Erythroblast (primary cell): ENCODE data around the gene SYCP1.
"Not testable (repeated sequence)": the region's sequence is repeated elsewhere in the genome, so short reads cannot be mapped to it uniquely, and the experiment has no call there.

Experiments
- DNase-seq, 2 experiments: peaks; one replicate each; lab custom pipeline; 2025; lab: John Stamatoyannopoulos, UW
- GATA1 ChIP-seq: IDR thresholded peaks from 2 replicates; pipeline ENCODE4 v1.6.1; 2011; ENCODE audit warnings: low read depth, mild to moderate bottlenecking, control low read depth, low read length, moderate library complexity
- POLR2A ChIP-seq: IDR thresholded peaks from 2 replicates; pipeline ENCODE4 v1.6.1; 2011; ENCODE audit warnings: mild to moderate bottlenecking, low read length

Gene SYCP1, protein sequence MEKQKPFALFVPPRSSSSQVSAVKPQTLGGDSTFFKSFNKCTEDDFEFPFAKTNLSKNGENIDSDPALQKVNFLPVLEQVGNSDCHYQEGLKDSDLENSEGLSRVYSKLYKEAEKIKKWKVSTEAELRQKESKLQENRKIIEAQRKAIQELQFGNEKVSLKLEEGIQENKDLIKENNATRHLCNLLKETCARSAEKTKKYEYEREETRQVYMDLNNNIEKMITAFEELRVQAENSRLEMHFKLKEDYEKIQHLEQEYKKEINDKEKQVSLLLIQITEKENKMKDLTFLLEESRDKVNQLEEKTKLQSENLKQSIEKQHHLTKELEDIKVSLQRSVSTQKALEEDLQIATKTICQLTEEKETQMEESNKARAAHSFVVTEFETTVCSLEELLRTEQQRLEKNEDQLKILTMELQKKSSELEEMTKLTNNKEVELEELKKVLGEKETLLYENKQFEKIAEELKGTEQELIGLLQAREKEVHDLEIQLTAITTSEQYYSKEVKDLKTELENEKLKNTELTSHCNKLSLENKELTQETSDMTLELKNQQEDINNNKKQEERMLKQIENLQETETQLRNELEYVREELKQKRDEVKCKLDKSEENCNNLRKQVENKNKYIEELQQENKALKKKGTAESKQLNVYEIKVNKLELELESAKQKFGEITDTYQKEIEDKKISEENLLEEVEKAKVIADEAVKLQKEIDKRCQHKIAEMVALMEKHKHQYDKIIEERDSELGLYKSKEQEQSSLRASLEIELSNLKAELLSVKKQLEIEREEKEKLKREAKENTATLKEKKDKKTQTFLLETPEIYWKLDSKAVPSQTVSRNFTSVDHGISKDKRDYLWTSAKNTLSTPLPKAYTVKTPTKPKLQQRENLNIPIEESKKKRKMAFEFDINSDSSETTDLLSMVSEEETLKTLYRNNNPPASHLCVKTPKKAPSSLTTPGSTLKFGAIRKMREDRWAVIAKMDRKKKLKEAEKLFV

DNA sequence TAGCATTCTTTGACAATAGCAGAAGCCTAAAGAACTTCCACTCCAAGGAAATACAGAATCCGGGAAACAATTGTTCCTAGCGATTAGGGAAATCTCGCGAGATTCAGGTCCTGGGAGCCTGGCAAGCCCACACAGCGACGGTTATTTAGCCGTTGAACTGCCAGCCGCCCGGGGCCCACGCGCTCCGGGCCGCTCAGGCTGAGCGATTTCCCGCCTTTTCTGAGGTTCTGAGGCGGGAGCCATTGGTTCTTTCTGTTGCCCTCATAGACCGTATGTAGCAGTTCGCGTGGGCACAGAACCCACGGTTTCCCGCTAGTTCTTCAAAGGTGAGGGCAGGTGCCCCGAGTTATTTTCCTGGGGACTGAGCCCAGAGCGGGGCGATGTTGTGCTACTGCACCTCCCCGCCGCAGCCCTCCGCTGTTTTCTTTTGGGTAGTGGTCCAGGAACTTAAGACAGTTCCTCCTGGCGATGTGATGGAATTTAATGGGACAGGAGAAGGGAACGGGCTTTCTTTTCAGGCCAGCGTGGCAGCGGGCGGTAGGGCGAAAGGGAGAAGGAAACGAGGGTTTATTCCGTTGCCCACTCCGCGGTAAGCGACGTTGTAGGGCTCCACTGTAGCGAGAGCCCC is at the start of gene SYCP1:
TSS of gene SYCP1 (plus strand) at position 171 of the 628 bp plus-strand sequence. CDS start 602 bp downstream, outside the sequence.
- DNase-seq: peak; percentile 18 to 30
- no peak for TF ChIP-seq POLR2A
- no peak for TF ChIP-seq GATA1

DNA sequence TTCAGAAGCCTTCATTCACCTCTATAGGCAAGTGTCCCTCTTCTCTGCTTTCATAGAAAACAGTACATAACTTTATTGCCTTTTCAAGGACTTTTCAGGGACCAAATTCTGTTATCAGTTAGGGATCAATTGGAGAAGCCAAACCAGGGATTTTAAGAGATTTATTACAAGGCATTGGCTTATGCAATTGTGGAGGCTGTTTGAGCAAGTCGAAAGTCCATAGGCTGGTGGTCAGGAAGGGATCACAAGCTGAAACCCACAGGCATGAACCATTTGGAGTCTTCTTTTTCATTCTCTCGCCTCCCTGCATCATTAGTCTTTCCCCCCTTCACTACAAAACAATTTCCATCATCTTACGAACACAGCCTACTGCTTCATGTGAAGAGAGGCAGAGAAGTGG is 34.8 kb upstream of the SYCP1 start:
- DNase-seq: no peak
- no peak for TF ChIP-seq GATA1
- TF ChIP-seq POLR2A: no peak

DNA sequence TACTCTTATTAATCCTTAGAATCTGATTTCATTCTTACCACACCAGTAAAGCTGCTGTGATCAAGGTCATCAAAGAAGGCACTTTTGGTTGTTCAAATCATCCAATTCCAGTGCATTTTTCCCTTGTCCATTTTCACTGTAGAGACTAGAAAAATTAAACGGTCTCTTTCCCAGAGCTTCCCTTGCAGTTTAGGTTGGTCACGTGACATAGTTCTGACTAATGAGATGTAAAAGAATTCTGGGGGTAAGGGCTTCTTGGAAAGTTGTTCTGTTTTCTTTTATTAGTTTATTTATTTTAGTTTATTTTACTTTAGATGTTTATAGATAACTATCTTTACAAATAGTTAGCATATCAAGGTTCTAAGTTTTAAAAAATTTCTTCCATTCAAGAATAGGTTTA is 34.3 kb upstream of the SYCP1 start:
- DNase-seq: no peak
- TF ChIP-seq POLR2A: no peak
- TF ChIP-seq GATA1: no peak

DNA sequence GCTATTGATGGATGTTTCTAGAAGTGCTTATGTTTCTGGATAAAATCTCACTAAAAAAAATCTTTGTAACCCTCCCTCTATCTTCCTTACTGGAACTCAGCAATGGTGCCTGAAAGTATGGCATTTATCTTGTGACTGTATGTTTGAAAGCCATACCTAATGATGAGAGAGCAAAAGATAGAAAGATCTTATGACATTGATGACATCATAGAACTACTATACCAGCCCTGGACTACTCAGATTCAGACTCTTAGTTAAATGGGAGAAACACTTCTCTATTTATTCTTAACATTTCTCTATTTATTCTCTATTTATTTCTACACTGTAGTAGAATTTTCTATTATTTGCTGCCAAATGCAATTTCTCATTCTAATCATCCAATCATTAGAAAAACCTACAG is 32.7 kb upstream of the SYCP1 start:
- DNase-seq: no peak

DNA sequence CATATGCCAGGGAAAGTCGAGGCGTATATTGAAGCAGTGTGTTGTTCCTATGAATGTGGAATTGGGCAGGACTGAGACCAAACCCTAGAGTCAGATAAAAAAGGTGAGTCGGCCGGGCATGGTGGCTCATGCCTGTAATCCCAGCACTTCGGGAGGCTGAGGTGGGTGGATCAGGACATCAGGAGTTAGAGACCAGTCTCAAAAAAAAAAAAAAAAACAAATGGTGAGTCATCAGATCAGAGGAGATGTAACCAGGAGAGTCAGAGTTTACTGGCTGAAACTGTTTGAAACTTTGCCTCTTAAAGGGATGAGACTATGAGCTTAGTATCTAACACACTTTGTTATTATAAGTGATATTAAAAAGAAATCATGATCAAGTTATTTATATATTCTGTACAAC is 26.4 kb upstream of the SYCP1 start:
- no peak for DNase-seq
- TF ChIP-seq GATA1 (no peak), POLR2A (no peak)

More for the DNA sequence above, 32.7 kb upstream of the SYCP1 start:
- no peak for TF ChIP-seq GATA1
- TF ChIP-seq POLR2A: no peak

DNA sequence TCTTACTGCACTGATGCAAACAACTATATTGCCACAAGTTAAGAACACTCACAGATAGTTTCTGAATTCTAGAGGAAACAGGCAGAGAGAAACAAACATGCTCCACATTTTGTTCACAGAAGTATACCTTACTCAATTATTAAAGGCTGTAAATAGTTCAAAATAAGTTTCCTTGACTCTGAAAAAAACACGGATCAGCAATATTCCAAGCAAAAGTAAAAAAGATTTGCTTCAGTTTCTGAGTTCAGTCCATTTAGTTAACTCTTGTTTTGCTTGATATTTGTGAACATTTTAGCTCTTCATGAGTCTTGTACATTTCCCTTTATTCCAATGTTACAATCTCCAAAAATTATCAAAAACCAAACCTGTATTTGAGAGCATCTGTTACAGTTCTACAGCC is 24.6 kb upstream of the SYCP1 start:
- DNase-seq: not testable (repeated sequence)

DNA sequence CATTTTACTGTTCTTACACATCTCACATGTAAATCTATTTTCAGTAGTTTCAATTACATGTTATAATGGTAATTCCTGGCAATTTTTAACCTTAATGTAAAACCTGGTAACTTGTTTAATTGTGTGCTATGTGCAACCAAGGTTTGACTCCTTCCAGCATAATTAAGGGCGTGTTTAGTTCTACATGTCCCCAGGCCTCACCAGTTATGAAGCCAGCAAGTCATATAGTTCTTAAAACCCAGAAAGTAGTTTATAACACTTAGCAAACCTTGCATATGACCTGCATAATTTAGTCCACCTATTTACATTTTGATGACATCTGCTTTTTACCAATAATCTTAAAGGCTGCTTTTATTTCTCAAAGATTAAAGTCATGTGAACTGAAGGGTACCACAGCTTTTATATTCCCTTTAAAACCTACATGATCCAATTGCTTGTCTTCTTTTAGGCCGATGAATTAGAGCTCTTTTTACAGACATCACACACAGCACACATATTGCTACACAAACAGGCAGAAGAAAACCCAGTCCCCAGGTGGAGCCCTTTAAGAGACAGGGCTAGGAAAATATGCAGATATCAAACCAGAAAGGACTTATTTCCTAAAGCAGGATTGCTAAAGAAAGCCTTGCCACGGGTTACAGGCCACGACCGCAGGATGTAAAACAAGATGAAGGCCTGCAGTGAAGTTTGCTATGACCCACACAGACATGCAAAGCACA is 23.2 kb upstream of the SYCP1 start:
- DNase-seq: no peak
- TF ChIP-seq GATA1: no peak
- TF ChIP-seq POLR2A: no peak

DNA sequence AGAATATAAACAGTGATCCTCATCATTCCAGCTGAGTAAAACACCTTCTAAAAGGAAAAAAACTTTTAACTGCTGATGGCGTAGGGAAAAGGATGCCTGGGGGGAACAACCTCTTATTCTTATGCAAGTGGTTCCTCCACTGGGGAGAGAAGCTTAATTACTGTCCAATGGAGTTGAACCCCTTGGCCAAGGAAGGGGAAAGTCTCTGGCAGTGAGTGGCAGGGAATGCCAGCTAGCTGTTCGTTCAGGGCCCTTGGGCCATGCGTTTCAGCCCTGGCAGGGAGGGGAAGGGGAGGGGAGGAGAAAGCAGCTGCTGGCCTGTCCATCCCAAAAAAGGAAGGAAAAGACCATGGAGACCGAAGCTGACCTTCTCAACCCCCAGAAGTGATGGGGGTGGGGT is 22.6 kb upstream of the SYCP1 start:
- TF ChIP-seq GATA1 (no peak), POLR2A (no peak)
- DNase-seq: no peak

DNA sequence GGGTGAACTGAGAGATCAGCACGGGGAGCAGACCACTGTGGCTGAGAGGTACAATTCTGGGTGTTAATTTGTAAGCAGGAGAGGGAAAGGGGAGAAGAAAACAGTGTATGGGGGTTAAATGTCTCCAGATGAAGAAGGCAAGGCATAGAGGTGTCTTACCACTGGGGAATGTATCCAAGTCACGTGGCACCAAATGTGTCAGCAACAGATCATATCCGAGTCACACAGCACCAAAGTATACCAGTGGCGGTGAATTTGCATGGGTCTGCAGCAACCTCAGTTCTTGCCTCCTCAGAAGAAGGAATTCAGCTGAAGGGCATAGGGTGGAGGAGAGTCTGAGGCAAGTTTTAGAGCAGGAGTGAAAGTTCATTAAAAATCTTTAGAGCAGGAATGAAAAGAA is 21.2 kb upstream of the SYCP1 start:
- no peak for TF ChIP-seq GATA1
- TF ChIP-seq POLR2A: no peak
- no peak for DNase-seq

DNA sequence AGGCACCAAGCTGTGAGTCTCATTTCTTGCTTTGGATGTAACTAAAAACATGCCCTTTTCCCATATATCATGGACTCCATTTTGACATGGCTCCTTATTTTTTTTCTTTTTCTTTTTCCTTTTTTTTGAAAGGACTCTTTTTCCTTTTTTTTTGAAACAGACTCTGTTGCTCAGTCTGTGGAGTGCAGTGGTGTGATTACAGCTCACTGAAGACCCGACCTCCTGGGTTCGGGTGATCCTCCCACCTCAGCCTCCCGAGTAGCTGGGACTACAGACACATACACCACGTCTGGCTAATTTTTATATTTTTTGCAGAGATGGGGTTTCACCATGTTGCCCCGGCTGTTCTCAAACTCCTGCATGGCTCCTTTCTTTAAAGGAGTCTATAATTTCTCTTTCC is 10.4 kb upstream of the SYCP1 start:
- no peak for TF ChIP-seq GATA1
- no peak for TF ChIP-seq POLR2A
- DNase-seq: no peak

DNA sequence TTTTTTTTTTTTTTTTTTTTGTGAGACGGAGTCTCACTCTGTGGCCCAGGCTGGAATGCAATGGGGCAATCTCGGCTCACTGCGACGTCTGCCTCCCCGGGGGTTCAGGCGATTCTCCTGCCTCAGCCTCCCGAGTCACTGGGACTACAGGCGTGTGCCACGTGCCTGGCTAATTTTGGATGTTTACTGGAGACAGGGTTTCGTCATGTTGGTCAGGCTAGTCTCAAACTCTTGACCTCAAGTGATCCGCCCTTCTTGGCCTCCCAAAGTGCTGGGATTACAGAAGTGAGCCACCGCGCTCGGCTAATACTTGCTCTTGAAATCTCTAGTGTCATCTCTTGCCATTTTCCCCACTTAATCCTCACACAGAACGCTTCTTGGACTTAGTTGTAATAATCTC is 1.1 kb upstream of the SYCP1 start:
- TF ChIP-seq GATA1 (no peak), POLR2A (no peak)
- no peak for DNase-seq

DNA sequence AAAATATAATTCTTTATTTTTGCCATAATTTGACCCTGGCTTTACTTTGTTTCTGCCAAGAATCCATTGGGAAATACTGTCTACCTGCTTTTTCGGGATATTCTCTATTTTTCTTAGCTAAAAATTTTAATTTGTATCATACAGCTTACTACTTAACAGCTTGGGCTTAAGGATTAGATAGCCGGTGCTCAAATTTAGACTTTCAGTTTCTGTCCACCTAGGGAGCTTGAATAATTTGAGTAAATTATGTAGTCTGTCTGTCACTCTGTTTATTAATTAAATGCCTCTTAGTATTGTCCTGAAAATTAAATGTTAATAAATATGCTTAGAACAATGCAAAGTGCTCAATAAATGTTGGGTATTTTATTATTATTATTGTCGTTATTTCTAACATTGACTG is 6.7 kb downstream of the SYCP1 start:
- DNase-seq: no peak
- TF ChIP-seq GATA1 (no peak), POLR2A (no peak)

DNA sequence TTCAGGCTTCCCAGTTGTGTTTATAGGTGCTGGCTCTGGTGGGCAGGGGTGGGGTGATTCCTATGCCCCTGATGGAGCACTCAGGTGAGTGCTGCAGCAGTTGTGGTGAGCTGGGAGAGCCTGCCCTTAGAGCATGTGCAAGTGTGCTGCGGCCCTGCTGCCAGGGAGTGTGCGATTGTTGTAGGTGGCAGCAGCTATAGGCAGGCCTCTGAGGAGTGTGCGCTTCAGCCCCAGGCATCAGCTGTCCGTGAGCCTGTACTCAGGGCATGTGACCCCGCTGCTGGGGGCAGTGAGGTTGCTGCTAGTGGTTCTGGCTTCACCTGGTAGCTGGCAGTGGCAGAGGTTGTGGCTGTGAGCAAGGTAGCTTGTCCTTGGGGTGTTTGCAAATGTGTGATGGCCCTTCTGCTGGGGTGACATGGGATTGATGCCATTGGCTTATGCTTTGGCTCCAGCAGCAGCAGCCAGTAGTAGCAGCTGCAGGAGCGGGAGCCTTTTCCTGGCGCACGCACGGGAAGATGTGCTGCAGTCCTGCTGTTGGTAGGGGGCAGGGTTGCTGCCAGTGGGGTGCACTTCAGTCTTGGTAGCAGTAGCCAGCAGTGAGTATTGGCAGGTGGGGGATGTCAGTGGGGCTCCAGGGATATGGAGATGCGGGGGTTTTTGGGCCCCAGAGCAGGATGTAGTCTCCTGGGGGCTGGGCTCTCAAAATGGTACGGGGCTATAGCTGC is 37.7 kb downstream of the SYCP1 start:
- DNase-seq: no peak
- TF ChIP-seq POLR2A (no peak), GATA1 (no peak)
